NOMO-1 treated with dmso at 0.1 percent for 144 hours (cell line): ENCODE data around the gene OR6C3.
"Not testable (repeated sequence)": the region's sequence is repeated elsewhere in the genome, so short reads cannot be mapped to it uniquely, and the experiment has no call there.

ENCODE experiments used
- DNase-seq: peaks from one replicate; lab custom pipeline; 2025; ENCODE audit not compliant: unreplicated experiment; lab: John Stamatoyannopoulos, UW

OR6C3 gene

GRCh38 chr12:55330446-55330845 lies at the start of gene OR6C3:
Gene OR6C3, plus strand, starts transcription at chr12:55330746. Its CDS starts 955 bp downstream, at chr12:55331701.
- no peak for DNase-seq

GRCh38 chr12:55280991-55281390 lies 49.6 kb upstream of the OR6C3 start:
- DNase-seq, result no peak

- DNase-seq, result no peak
These were observed 40.5 kb upstream of the OR6C3 start for GRCh38 chr12:55289999-55290398.

- DNase-seq, result no peak
These were observed 34.1 kb upstream of the OR6C3 start, which contains the start of gene OR6C6 for GRCh38 chr12:55296469-55296868. Gene OR6C6, minus strand, starts transcription at chr12:55296569. Its CDS starts 1,337 bp downstream, at chr12:55295232.

- no peak for DNase-seq
These were observed 16.5 kb upstream of the OR6C3 start, which contains the start of gene OR6C1 for GRCh38 chr12:55314043-55314442. Gene OR6C1, plus strand, starts transcription at chr12:55314343. Its CDS starts 6,257 bp downstream, at chr12:55320600.

- DNase-seq, result no peak
These were observed 10.3 kb upstream of the OR6C3 start for GRCh38 chr12:55320201-55320600.

- not testable (repeated sequence) for DNase-seq
These were observed 4.7 kb upstream of the OR6C3 start for GRCh38 chr12:55325801-55326200.

GRCh38 chr12:55336002-55336401 lies 5.5 kb downstream of the OR6C3 start:
- DNase-seq, result no peak

GRCh38 chr12:55355338-55355737 lies 24.8 kb downstream of the OR6C3 start:
- not testable (repeated sequence) for DNase-seq

- DNase-seq, result no peak
These were observed 32.1 kb downstream of the OR6C3 start, which contains the start of gene OR6C75 for GRCh38 chr12:55362675-55363074. Gene OR6C75, plus strand, starts transcription at chr12:55362975. Its CDS starts 2,136 bp downstream, at chr12:55365111.

- no peak for DNase-seq
These were observed 34.5 kb downstream of the OR6C3 start for GRCh38 chr12:55365086-55365485.

- DNase-seq, result no peak
These were observed 42.0 kb downstream of the OR6C3 start for GRCh38 chr12:55372521-55372920.
